Mesenchymal stem cell (in vitro differentiated cells and primary cell): Measurements from ENCODE around the gene CLASP2.

Source experiments
- DNase-seq: peaks from one replicate; pipeline ENCODE4 v3.0.0-alpha.2; 2013
- H2AFZ ChIP-seq: one replicate; pipeline ENCODE4 v1.6.1; 2013; ENCODE audit warnings: low read depth, mild to moderate bottlenecking, control low read depth, inconsistent platforms, low read length, moderate library complexity
- H2AK5ac ChIP-seq: 2 replicates; pipeline ENCODE4 v1.6.1; 2013; ENCODE audit warnings: low read length, moderate library complexity, mild to moderate bottlenecking, inconsistent platforms; ENCODE audit not compliant: severe bottlenecking
- H2BK120ac ChIP-seq: one replicate; pipeline ENCODE4 v1.6.1; 2013; ENCODE audit warnings: low read depth, mild to moderate bottlenecking, inconsistent platforms, low read length, moderate library complexity
- H2BK12ac ChIP-seq, 2 experiments: one replicate each; pipeline ENCODE4 v1.6.1; 2013; ENCODE audit warnings: inconsistent platforms in 2 of 2, low read length in 2 of 2, mild to moderate bottlenecking in 2 of 2, moderate library complexity in 2 of 2, control low read depth in 1 of 2
- H2BK15ac ChIP-seq: one replicate; pipeline ENCODE4 v1.6.1; 2013; ENCODE audit warnings: mild to moderate bottlenecking, low read depth, inconsistent platforms; ENCODE audit not compliant: poor library complexity, severe bottlenecking
- H2BK5ac ChIP-seq: 2 replicates; pipeline ENCODE4 v1.6.1; 2013; ENCODE audit warnings: low read depth, mild to moderate bottlenecking, low read length, control low read depth, inconsistent platforms; ENCODE audit not compliant: poor library complexity, severe bottlenecking
- H3K14ac ChIP-seq, 2 experiments: one replicate each; pipeline ENCODE4 v1.6.1; 2013; ENCODE audit warnings: inconsistent platforms in 2 of 2, low read length in 2 of 2, control low read depth in 1 of 2, mild to moderate bottlenecking in 1 of 2, moderate library complexity in 1 of 2
- H3K18ac ChIP-seq, 2 experiments: one replicate each; pipeline ENCODE4 v1.6.1; 2013; ENCODE audit warnings: inconsistent platforms in 2 of 2, low read length in 2 of 2, control low read depth in 1 of 2, low read depth in 1 of 2, mild to moderate bottlenecking in 1 of 2
- H3K23ac ChIP-seq, 2 experiments: one replicate each; pipeline ENCODE4 v1.6.1; 2013; ENCODE audit warnings: inconsistent platforms in 2 of 2, low read length in 2 of 2, mild to moderate bottlenecking in 2 of 2, moderate library complexity in 2 of 2, control low read depth in 1 of 2
- H3K27ac ChIP-seq: 2 replicates; pipeline ENCODE4 v1.5.1; 2013; ENCODE audit warnings: mild to moderate bottlenecking, moderate library complexity, low read length, control low read depth, inconsistent platforms; ENCODE audit not compliant: poor library complexity, severe bottlenecking
- H3K27me3 ChIP-seq, 2 experiments: 2 replicates each; pipeline versions ENCODE4 v1.6.1 to v1.7.0; 2013; ENCODE audit warnings: low read length in 2 of 2, mild to moderate bottlenecking in 2 of 2, moderate library complexity in 2 of 2, control low read depth in 1 of 2, inconsistent platforms in 1 of 2; ENCODE audit not compliant: control insufficient read depth in 1 of 2, insufficient read depth in 1 of 2
- H3K36me3 ChIP-seq, 2 experiments: 2 replicates each; pipeline versions ENCODE4 v1.6.1 to v1.7.0; 2013; ENCODE audit warnings: low read length in 2 of 2, control low read depth in 1 of 2, inconsistent platforms in 1 of 2, low read depth in 1 of 2, mild to moderate bottlenecking in 1 of 2; ENCODE audit not compliant: insufficient read depth in 2 of 2, control insufficient read depth in 1 of 2
- H3K4ac ChIP-seq, 2 experiments: one replicate each; pipeline ENCODE4 v1.6.1; 2013; ENCODE audit warnings: inconsistent platforms in 2 of 2, low read length in 2 of 2, mild to moderate bottlenecking in 2 of 2, moderate library complexity in 2 of 2, control low read depth in 1 of 2, low read depth in 1 of 2
- H3K4me1 ChIP-seq: 2 replicates; pipeline ENCODE4 v1.6.1; 2013; ENCODE audit warnings: low read depth, low read length, control low read depth; ENCODE audit not compliant: control insufficient read depth, insufficient read depth
- H3K4me2 ChIP-seq: 2 replicates; pipeline ENCODE4 v1.6.1; 2013; ENCODE audit warnings: low read length, mild to moderate bottlenecking, inconsistent platforms; ENCODE audit not compliant: poor library complexity, severe bottlenecking
- H3K4me3 ChIP-seq, 2 experiments: 2 replicates each; pipeline versions ENCODE4 v1.5.1 to v1.7.0; 2013; ENCODE audit warnings: low read length in 2 of 2, mild to moderate bottlenecking in 2 of 2, control low read depth in 1 of 2, low read depth in 1 of 2; ENCODE audit not compliant: insufficient read depth in 1 of 2
- H3K79me1 ChIP-seq: replicated peaks from 2 replicates; pipeline ENCODE4 v1.6.1; 2013; ENCODE audit warnings: mild to moderate bottlenecking, control low read depth, low read length, inconsistent platforms; ENCODE audit not compliant: poor library complexity, severe bottlenecking
- H3K9ac ChIP-seq: 2 replicates; pipeline ENCODE4 v1.7.0; 2013; ENCODE audit warnings: mild to moderate bottlenecking, low read length, moderate library complexity
- H3K9me3 ChIP-seq: 2 replicates; pipeline ENCODE4 v1.7.0; 2013; ENCODE audit warnings: mild to moderate bottlenecking, low read length; ENCODE audit not compliant: control insufficient read depth
- H4K8ac ChIP-seq: one replicate; pipeline ENCODE4 v1.6.1; 2013; ENCODE audit warnings: inconsistent platforms, mild to moderate bottlenecking, low read length, moderate library complexity
- H4K91ac ChIP-seq: one replicate; pipeline ENCODE4 v1.6.1; 2013; ENCODE audit warnings: mild to moderate bottlenecking, low read length, inconsistent platforms
- WGBS: methylation state at CpG from one replicate; pipeline ENCODE4 v1.1.7; 2013; ENCODE audit warnings: mixed read lengths; 5-methylcytosine and 5-hydroxymethylcytosine counted together

CLASP2 gene

GRCh38 chr3:33668618-33669017, 49.4 kb downstream of the CLASP2 start:
- H3K4me2 ChIP-seq, result no peak overlapping the region
- no peak overlapping the region for H2AFZ ChIP-seq
- peaks cover 0 to 3% of the 10 kb centered on the region in 2 experiments for H3K36me3 ChIP-seq
- no peak overlapping the region for H2BK15ac ChIP-seq
- no peaks in the 10 kb centered on the region for H3K9me3 ChIP-seq
- H3K9ac ChIP-seq, result no peak overlapping the region
- H2BK12ac ChIP-seq, result no peak overlapping the region
- no peak overlapping the region for H2AK5ac ChIP-seq
- H3K27ac ChIP-seq, result no peak overlapping the region
- H3K4me1 ChIP-seq, result no peaks in the 10 kb centered on the region
- no peak for DNase-seq
- no peak overlapping the region for H2BK120ac ChIP-seq
- H3K14ac ChIP-seq, result no peak overlapping the region
- H3K4ac ChIP-seq, result no peak overlapping the region
- no peaks in the 10 kb centered on the region for H3K27me3 ChIP-seq
- H4K91ac ChIP-seq, result no peak overlapping the region
- H4K8ac ChIP-seq, result no peak overlapping the region
- 89% methylated on average over 3 of the region's 5 CpGs for WGBS
- H3K23ac ChIP-seq, result no peak overlapping the region
- peaks cover 4% of the 10 kb centered on the region for H3K79me1 ChIP-seq
- H3K4me3 ChIP-seq, result no peak overlapping the region
- H2BK5ac ChIP-seq, result no peak overlapping the region
- H3K18ac ChIP-seq, result peak overlapping the region in 1 of 2 experiments; percentile 57

- Histone ChIP-seq H2BK12ac (no peak overlapping the region), H4K8ac (no peak overlapping the region), H3K23ac (no peak overlapping the region), H3K18ac (no peak overlapping the region), H3K9me3 (no peaks in the 10 kb centered on the region), H2BK120ac (no peak overlapping the region), H3K27ac (no peak overlapping the region), H2AK5ac (no peak overlapping the region), H3K4ac (no peak overlapping the region), H3K79me1 (peaks cover 2% of the 10 kb centered on the region), H3K36me3 (peaks cover 0 to 3% of the 10 kb centered on the region in 2 experiments), H3K4me3 (no peak overlapping the region), H2AFZ (no peak overlapping the region), H3K4me1 (no peaks in the 10 kb centered on the region), H2BK5ac (no peak overlapping the region), H3K27me3 (no peaks in the 10 kb centered on the region), H3K9ac (no peak overlapping the region), H3K14ac (no peak overlapping the region), H3K4me2 (no peak overlapping the region), H2BK15ac (no peak overlapping the region), H4K91ac (no peak overlapping the region)
- DNase-seq, result no peak
- 100% methylated on average over 2 of the region's 2 CpGs for WGBS
These were observed 52.8 kb downstream of the CLASP2 start for GRCh38 chr3:33665294-33665693.

GRCh38 chr3:33664195-33664594, 53.9 kb downstream of the CLASP2 start:
- Histone ChIP-seq H3K9ac (peak overlapping the region; percentile 63), H3K14ac (no peak overlapping the region), H3K4ac (no peak overlapping the region), H4K91ac (no peak overlapping the region), H3K4me3 (no peak overlapping the region), H3K27ac (no peak overlapping the region), H2BK15ac (no peak overlapping the region), H2BK12ac (no peak overlapping the region), H3K36me3 (peaks cover 0 to 3% of the 10 kb centered on the region in 2 experiments), H3K4me1 (peaks cover 4% of the 10 kb centered on the region), H2AFZ (no peak overlapping the region), H3K27me3 (no peaks in the 10 kb centered on the region), H4K8ac (no peak overlapping the region), H3K79me1 (peaks cover 2% of the 10 kb centered on the region), H2BK120ac (no peak overlapping the region), H3K4me2 (no peak overlapping the region), H2BK5ac (no peak overlapping the region), H3K9me3 (no peaks in the 10 kb centered on the region), H3K23ac (no peak overlapping the region), H3K18ac (no peak overlapping the region), H2AK5ac (no peak overlapping the region)
- peak; percentile 65 for DNase-seq
- WGBS, result no CpG with 5 or more reads among the region's 1 CpG

- Histone ChIP-seq H3K23ac (no peak overlapping the region), H3K79me1 (peaks cover 2% of the 10 kb centered on the region), H3K9ac (no peak overlapping the region), H4K91ac (no peak overlapping the region), H2BK120ac (no peak overlapping the region), H3K4me2 (no peak overlapping the region), H2AK5ac (no peak overlapping the region), H3K4ac (no peak overlapping the region), H3K14ac (no peak overlapping the region), H2AFZ (no peak overlapping the region), H2BK15ac (no peak overlapping the region), H3K4me3 (no peak overlapping the region), H2BK12ac (no peak overlapping the region), H4K8ac (no peak overlapping the region), H3K36me3 (no peaks in the 10 kb centered on the region), H3K27me3 (no peaks in the 10 kb centered on the region), H3K9me3 (no peaks in the 10 kb centered on the region), H3K27ac (no peak overlapping the region), H3K18ac (no peak overlapping the region), H3K4me1 (peaks cover 4% of the 10 kb centered on the region), H2BK5ac (no peak overlapping the region)
- DNase-seq, result no peak
These were observed 55.0 kb downstream of the CLASP2 start for GRCh38 chr3:33663042-33663441.
